ENCODE measurements around the gene PTH2.

PTH2 gene

DNA sequence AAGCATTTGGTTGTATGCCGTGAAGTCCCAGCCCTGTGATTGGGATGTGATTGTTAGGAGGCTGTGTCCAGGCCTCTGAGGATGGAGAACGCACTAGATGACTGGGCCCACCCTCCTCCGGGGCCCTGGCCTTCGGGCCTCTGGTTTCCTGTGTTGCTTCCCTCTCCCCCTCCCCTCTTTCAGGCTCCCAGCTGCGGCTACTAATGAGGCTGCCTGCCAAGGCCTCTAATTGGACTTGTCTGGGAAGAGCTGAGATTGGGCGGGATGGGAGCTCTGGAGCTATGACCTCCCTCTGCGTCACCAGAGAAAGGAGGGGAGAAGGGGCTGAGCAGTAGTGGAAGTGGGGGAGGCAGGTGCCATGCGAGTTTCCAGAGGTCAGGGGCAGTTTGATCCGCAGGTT, 9.9 kb downstream of the PTH2 start:
- no peak overlapping the region for H3K4me3 ChIP-seq (replicated peaks; ENCODE audit: low read depth, low read length)
- TF ChIP-seq, protein P1, sequence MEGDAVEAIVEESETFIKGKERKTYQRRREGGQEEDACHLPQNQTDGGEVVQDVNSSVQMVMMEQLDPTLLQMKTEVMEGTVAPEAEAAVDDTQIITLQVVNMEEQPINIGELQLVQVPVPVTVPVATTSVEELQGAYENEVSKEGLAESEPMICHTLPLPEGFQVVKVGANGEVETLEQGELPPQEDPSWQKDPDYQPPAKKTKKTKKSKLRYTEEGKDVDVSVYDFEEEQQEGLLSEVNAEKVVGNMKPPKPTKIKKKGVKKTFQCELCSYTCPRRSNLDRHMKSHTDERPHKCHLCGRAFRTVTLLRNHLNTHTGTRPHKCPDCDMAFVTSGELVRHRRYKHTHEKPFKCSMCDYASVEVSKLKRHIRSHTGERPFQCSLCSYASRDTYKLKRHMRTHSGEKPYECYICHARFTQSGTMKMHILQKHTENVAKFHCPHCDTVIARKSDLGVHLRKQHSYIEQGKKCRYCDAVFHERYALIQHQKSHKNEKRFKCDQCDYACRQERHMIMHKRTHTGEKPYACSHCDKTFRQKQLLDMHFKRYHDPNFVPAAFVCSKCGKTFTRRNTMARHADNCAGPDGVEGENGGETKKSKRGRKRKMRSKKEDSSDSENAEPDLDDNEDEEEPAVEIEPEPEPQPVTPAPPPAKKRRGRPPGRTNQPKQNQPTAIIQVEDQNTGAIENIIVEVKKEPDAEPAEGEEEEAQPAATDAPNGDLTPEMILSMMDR (IDR thresholded peaks at IDR 0.05; ENCODE audit: low read depth, low read length, missing control alignments): no peak
- no peak for DNase-seq (ENCODE audit: extremely low read depth, low read depth)

DNA sequence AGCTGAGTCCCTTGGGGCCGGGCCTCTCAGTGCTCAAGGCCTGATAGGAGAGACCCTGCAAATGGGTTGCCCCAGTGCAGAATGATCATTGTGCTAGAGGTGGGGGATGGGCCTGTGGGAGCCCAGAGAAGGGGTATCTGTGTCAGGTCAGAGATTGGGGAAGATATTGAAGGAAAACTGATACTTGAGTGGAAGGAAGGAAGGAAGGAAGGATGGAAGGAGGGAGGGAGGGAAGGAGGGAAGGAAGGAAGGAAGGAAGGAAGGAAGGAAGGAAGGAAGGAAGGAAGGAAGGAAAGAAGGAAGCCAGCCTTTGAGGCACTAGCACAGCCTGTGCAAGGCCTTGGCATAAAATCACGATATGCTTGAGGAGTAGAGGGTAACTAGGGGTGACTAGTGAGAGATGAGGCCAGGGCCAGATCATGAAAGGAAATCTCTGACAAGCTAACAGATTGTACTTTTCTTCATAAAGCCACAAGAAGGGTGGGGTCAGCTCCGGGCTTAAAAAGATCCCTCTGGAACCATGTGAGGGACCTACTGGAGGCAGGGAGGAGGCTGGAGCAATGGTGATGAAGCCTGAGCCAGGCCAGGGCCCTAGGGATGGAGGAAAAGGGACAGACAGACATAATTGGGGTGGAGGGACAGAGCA, 11.4 kb downstream of the PTH2 start:
- no peak for DNase-seq (ENCODE audit: extremely low read depth, low read depth)
- H3K4me3 ChIP-seq (replicated peaks; ENCODE audit: low read depth, low read length): no peak overlapping the region
- TF ChIP-seq, protein P1 (IDR thresholded peaks at IDR 0.05; ENCODE audit: low read depth, low read length, missing control alignments): no peak

DNA sequence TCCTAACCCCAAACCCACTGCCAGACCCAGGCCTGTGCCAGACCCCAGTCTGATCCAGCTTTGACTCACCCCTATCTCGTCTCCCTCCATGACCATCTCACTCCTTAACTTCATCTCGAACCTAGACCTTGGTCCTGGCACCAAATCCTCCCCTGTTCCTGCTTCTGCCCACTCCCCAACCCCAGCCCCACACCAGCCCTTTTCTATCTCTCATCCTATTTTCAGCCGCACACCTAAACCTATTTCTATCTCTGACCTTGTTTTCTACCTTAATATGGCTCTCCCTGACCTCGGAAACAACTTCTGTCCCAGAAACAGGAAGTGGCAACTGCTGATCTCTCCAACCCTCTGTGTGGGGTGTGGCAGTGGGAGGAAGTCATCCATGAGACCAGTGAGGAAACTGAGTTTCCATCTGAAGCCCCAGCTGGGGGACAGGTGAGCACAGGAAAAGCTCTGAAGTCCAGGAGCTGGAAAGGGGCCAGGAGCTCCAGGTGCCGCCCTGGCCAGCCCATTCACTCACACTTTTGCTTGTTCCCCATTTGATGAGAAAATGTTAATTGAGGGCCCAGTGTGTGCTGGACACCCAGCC, 13.7 kb downstream of the PTH2 start:
- DNase-seq (ENCODE audit: extremely low read depth, low read depth): no peak
- TF ChIP-seq, protein P1 (IDR thresholded peaks at IDR 0.05; ENCODE audit: low read depth, low read length, missing control alignments): no peak
- no peak overlapping the region for H3K4me3 ChIP-seq (replicated peaks; ENCODE audit: low read depth, low read length)

DNA sequence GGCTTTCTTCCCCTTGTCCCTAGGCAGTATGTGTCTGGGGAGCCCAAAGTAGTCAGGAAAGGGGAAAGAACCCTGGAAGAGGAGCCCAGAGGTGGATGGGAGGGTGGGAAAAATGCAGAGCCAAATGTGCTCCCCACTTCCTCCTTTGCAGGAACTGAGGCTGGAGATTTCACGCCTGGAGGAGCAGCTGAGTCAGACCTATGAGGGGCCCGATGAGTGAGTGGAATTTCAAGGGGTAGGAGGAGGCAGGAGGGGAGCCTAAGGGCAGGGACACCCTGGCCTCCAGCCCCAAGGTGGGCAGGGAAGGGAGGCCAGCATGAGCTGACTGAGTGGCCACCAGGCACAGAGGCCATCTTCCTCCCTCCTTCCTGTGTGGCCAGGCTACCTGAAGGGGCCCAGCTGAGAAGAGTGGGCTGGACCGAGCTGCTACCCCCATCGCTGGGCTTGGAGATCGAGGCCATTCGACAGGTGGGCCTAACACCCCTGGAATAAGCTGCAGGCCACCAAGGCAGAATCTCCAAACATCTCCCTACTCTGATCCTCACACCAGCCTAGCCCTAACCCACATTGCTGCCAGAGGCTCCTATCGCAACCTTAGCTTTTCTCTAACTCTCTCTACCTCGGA, 14.3 kb downstream of the PTH2 start:
- TF ChIP-seq, protein P1 (IDR thresholded peaks at IDR 0.05; ENCODE audit: low read depth, low read length, missing control alignments): no peak
- DNase-seq (ENCODE audit: extremely low read depth, low read depth): no peak
- no peak overlapping the region for H3K4me3 ChIP-seq (replicated peaks; ENCODE audit: low read depth, low read length)

DNA sequence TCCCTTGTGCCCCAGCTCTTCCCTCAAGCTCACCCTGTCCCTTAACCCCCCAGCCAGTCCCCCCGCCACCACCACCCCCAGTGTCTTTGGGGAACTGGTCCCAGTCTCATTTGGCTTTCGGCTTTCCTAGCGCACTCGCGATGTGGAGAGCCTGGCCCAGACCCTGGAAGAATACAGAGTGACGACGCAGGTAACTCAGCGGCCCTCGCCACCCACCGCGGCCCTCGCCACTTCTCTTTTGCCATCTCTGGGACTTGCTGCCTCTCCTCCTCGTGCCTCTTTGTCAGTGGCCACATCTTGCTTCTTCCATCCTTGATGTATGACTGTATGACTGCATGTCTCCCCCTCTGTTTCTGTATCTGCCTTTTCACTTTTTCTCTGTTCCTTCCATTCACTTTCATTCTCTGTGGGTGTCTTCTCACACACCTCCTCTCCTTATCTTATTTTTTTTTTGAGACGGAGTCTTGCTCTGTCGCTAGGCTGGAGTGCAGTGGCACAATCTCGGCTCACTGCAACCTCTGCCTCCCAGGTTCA, 15.7 kb downstream of the PTH2 start:
- no peak for DNase-seq (ENCODE audit: extremely low read depth, low read depth)
- TF ChIP-seq, protein P1 (IDR thresholded peaks at IDR 0.05; ENCODE audit: low read depth, low read length, missing control alignments): no peak
- no peak overlapping the region for H3K4me3 ChIP-seq (replicated peaks; ENCODE audit: low read depth, low read length)

DNA sequence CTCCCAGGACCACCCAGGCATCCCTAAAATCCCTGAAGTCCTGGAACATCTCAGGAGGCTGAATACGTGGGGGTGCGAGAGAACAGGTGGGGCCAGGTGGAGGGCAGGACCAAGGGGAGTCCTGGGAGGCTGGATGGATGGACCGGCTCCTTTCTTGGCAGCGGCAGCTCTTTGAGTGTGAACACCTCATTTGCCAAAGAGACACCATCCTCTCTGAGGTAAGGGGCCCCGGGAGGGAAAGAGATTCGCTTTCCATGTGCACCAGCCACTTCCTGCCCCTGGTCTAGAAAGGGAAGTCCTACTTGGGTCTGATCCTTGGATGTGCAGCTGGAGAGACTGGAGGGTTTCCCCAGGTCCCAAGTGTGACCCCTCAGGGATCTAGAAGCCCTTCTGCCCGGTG, 16.2 kb downstream of the PTH2 start:
- H3K4me3 ChIP-seq (replicated peaks; ENCODE audit: low read depth, low read length): no peak overlapping the region
- TF ChIP-seq, protein P1 (IDR thresholded peaks at IDR 0.05; ENCODE audit: low read depth, low read length, missing control alignments): no peak
- DNase-seq (ENCODE audit: extremely low read depth, low read depth): no peak

Data from HFF-Myc (cell line).